Measurements from ENCODE around the gene DEFB108B. TPM values are rescaled to one million over a fixed set of nuclear protein-coding genes. Genes with fewer than 3 reads are reported as not detected.
"Not testable (repeated sequence)": the region's sequence is repeated elsewhere in the genome, so short reads cannot be mapped to it uniquely, and the experiment has no call there.

Gene DEFB108B
- total RNA-seq, 2 donors from 2014 or later = not detected

- H3K9me3 ChIP-seq; H3K27ac ChIP-seq; intact Hi-C loops (cut with DNase I); H3K4me3 ChIP-seq; ATAC-seq; H3K4me1 ChIP-seq; H3K36me3 ChIP-seq (replicated peaks in 1 of 2; ENCODE audit: insufficient read depth in 1 of 2, low read depth in 2 of 2); H3K27me3 ChIP-seq; DNase-seq: not testable (repeated sequence)
- whole genome bisulfite sequencing, 2 donors = 68 to 73% methylated on average over 6 of the region's 9 CpGs
These were observed 28.6 kb upstream of the DEFB108B start for GRCh38 chr11:71804158-71804947.

GRCh38 chr11:71812529-71812928 is 20.5 kb upstream of the DEFB108B start:
- H3K9me3 ChIP-seq; DNase-seq; H3K27ac ChIP-seq; intact Hi-C loops (cut with DNase I); H3K27me3 ChIP-seq; H3K36me3 ChIP-seq (replicated peaks in 1 of 2; ENCODE audit: insufficient read depth in 1 of 2, low read depth in 2 of 2); H3K4me3 ChIP-seq; ATAC-seq; H3K4me1 ChIP-seq: not testable (repeated sequence)
- 78% methylated on average over 3 of the region's 3 CpGs; no CpG with 5 or more reads in 1 of the 2 donors for WGBS, 2 donors

DNA sequence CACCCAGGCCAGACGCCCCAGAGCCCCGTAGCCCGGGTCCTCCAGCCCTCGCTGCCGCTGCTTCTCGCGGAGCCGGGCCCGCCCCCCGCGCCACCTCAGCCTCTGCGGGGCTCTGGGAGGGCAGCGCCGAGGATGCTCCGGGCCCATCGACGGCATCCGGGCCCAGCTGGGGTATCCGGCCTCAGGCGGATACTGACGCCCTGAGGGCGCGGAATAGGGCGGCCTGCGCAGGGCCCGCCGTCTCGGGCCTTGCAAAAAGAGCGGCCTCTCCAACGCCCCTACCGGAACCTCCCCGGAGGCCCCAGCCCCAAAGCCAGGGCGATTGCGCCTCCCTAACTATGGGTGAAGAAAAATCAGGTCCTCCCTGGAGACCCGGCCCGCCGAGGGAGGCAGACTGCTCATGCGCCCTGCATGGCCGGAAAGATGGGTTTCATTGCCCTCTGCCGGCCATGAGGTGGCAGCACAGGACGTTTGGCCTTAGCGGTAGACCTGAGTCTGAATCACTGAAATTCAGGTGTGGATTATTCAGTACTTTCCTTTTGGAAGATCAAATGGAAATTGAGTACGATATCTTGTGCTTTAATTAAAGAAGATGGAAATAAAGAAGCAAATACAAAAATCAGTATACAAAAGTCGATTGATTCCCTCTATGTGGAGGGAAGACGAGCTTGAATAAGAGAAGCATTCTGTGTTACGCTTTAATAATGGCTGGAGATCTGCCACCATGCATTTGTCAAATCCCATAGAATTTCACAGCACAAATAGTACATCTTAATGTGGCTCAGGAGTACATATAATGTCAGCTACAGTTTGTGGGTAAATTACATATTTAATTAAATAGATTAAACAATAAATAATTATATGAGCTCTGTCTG is 19.3 kb upstream of the DEFB108B start:
- Histone ChIP-seq H3K4me3 (peak overlapping the region in 1 of 2 donors; percentile 15), H3K27ac (peak overlapping the region in 2 of 4 donors; percentile 18 to 30)
- TF ChIP-seq, protein P1, sequence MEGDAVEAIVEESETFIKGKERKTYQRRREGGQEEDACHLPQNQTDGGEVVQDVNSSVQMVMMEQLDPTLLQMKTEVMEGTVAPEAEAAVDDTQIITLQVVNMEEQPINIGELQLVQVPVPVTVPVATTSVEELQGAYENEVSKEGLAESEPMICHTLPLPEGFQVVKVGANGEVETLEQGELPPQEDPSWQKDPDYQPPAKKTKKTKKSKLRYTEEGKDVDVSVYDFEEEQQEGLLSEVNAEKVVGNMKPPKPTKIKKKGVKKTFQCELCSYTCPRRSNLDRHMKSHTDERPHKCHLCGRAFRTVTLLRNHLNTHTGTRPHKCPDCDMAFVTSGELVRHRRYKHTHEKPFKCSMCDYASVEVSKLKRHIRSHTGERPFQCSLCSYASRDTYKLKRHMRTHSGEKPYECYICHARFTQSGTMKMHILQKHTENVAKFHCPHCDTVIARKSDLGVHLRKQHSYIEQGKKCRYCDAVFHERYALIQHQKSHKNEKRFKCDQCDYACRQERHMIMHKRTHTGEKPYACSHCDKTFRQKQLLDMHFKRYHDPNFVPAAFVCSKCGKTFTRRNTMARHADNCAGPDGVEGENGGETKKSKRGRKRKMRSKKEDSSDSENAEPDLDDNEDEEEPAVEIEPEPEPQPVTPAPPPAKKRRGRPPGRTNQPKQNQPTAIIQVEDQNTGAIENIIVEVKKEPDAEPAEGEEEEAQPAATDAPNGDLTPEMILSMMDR (IDR thresholded peaks at IDR 0.05) = peak; percentile 61 to 88 (median 82)
- H3K4me1 ChIP-seq; intact Hi-C loops (cut with DNase I); H3K36me3 ChIP-seq (replicated peaks in 1 of 2; ENCODE audit: insufficient read depth in 1 of 2, low read depth in 2 of 2); H3K27me3 ChIP-seq; H3K9me3 ChIP-seq: not testable (repeated sequence)
- DNase-seq = peak; percentile 78 to 87 (median 85)
- peak; percentile 53 for ATAC-seq
- 3 to 10% methylated on average over 13 to 44 of the region's 46 CpGs for WGBS, 2 donors

DNA sequence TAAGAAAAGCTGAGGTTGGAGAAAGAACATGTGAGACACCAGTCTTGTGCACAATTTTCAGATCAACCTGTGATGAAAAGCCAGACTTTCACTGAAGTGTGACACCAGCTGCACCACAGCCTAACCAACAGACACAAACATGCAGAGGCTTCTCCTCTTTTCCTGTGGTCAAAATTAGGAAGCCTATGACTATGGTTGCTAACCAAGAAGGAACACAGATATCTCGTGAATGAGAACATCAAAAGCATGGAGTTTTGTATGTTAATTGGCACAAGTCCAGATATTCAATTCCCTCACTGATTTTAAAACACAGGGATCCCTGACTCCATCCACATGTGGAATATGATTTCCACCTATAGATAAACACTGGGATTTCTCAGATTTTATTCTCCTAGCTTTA is 11.5 kb upstream of the DEFB108B start:
- 10 to 33% methylated on average over 1 of the region's 1 CpG for WGBS, 2 donors
- intact Hi-C loops (cut with DNase I); H3K4me1 ChIP-seq; H3K36me3 ChIP-seq (replicated peaks in 1 of 2; ENCODE audit: insufficient read depth in 1 of 2, low read depth in 2 of 2); H3K9me3 ChIP-seq; H3K27me3 ChIP-seq; DNase-seq; ATAC-seq; H3K27ac ChIP-seq; H3K4me3 ChIP-seq: not testable (repeated sequence)

DNA sequence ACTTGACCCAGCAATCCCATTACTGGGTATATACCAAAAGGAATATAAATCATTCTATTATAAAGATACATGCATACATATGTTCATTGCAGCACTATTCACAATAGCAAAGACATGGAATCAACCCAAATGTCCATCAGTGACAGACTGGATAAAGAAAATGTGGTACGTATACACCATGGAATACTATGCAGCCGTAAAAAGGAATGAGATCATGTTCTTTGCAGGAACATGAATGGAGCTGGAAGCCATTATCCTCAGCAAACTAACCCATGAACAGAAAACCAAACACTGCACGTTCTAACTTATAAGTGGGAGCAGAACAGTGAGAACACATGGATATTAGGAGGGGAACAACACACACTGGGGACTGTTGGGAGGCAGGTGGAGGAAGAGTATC is 3.8 kb upstream of the DEFB108B start:
- H3K27ac ChIP-seq; H3K27me3 ChIP-seq; intact Hi-C loops (cut with DNase I); ATAC-seq; H3K4me1 ChIP-seq; H3K36me3 ChIP-seq (replicated peaks in 1 of 2; ENCODE audit: insufficient read depth in 1 of 2, low read depth in 2 of 2); H3K9me3 ChIP-seq; H3K4me3 ChIP-seq; DNase-seq: not testable (repeated sequence)
- WGBS, 2 donors = 86 to 93% methylated on average over 3 of the region's 3 CpGs

- DNase-seq; ATAC-seq; intact Hi-C loops (cut with DNase I); H3K36me3 ChIP-seq (replicated peaks in 1 of 2; ENCODE audit: insufficient read depth in 1 of 2, low read depth in 2 of 2); H3K4me1 ChIP-seq; H3K27ac ChIP-seq; H3K4me3 ChIP-seq; H3K27me3 ChIP-seq; H3K9me3 ChIP-seq: not testable (repeated sequence)
- WGBS, 2 donors = 82 to 88% methylated on average over 3 of the region's 3 CpGs
These were observed 3.3 kb upstream of the DEFB108B start for GRCh38 chr11:71829686-71830085.

- H3K36me3 ChIP-seq (replicated peaks in 1 of 2; ENCODE audit: insufficient read depth in 1 of 2, low read depth in 2 of 2); H3K9me3 ChIP-seq; H3K4me1 ChIP-seq; H3K27ac ChIP-seq; DNase-seq; ATAC-seq; H3K4me3 ChIP-seq; H3K27me3 ChIP-seq; intact Hi-C loops (cut with DNase I): not testable (repeated sequence)
- 81 to 90% methylated on average over 6 of the region's 6 CpGs for WGBS, 2 donors
These were observed 9.7 kb downstream of the DEFB108B start for GRCh38 chr11:71842720-71843119.

DNA sequence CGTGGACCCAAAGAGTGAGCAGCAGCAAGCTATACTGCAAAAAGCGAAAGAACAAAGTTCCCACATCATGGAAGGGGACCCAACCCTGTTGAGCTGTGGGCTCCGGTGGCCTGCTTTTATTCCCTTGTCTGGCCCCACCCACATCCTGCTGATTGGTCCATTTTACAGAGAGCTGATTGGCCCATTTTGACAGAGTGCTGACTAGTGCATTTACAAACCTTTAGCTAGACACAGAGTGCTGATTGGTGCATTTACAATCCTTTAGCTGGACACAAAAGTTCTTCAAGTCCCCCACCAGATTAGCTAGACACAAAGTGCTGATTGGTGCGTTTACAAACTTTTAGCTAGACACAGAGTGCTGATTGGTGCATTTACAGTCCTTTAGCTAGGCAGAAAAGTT is 10.4 kb downstream of the DEFB108B start:
- H3K36me3 ChIP-seq (replicated peaks in 1 of 2; ENCODE audit: insufficient read depth in 1 of 2, low read depth in 2 of 2); H3K27me3 ChIP-seq; H3K27ac ChIP-seq; DNase-seq; intact Hi-C loops (cut with DNase I); H3K4me1 ChIP-seq; H3K4me3 ChIP-seq; ATAC-seq; H3K9me3 ChIP-seq: not testable (repeated sequence)
- WGBS, 2 donors = 92 to 100% methylated on average over 3 to 4 of the region's 4 CpGs
